ENCODE measurements around the gene NACAD.

The NACAD gene

GRCh38 chr7:45073031-45073785 is 15.6 kb downstream of the NACAD start:
- DNase-seq: no peak

DNA sequence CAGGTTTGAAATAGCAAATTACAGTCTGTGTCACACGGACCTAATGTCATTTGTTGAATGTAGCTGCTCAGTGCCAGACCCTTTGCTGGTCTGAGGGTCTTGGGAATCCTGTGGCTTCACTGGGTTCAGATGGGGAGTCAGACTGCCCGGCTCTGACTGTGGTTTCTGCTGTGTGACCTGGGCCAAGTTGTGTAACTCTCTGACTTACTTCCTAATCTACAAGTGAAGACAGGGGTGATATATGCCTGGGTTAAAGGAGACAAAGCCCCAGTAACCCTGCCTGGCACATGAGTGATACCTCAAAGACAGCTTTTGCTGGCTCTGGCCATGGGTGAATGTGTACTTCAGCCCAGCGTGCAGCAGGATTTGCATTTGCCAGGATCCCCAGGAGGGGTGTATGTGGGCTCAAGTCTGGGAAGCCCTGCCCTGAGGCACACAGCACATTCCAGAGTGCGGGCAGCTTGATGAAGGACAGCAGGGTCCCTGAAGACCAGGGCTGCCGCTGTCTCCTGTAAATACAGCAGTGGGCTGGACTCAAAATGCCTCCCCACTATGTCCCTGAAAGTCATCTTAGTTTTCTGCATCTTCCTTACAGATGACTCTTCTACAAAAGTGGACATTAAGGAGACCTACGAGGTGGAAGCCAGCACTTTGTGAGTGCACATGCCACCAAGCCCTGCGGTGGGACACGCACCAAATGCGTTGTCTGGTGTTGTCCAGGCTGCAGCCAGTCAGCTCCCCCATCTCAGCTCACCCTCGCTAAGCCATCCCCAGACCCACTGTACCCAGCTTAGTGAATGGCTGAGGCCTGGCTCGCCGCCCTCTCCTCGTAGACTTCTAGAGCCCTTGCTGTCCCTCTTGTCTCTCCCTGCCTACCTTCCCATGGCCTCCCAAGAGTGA is 16.4 kb downstream of the NACAD start:
- no peak for DNase-seq

- no peak for DNase-seq
These were observed 17.2 kb downstream of the NACAD start for GRCh38 chr7:45071528-45071927.

DNA sequence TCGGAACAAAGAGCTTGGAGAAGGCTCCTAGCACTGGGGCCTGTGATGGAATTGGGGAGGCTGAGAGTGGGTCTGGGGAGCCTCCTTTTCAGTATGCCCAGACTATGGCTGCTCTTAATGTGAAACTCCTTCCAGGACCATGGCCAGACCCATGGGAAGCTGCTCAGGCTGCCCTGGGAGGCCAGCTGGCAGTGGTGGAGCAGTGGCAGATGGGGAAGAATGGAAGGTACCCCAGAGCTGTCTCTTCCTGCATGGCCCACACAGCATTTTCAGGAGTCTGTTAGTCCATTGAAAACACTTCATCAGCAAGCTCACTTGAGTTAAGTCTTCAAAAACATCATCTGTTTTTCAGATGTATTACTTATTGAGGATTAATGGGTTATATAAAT is 18.5 kb downstream of the NACAD start:
- no peak for DNase-seq

GRCh38 chr7:45069444-45070253 is 19.1 kb downstream of the NACAD start:
- no peak for DNase-seq

- no peak for DNase-seq
These were observed 20.3 kb downstream of the NACAD start for GRCh38 chr7:45068236-45069023.

DNA sequence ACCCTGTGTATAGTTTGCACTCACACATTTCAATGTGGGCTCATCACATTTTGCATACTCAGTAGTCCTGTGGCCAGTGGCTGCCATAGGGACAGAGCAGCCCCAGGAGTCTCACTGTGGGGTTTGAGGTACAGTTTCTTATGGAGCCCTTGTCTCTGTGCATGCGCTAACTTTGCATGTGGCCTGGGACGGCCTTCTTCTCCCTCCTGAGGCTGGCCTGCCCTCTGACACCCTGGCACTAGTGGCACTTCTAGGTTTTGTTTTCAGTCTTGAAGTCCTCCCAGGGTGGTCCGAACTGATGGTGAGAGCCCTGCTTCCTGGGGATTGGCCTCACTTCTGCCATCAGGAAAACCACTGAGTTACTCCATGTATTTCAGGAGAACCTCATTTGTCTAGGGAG is 21.2 kb downstream of the NACAD start:
- no peak for DNase-seq

- no peak for DNase-seq
These were observed 22.4 kb downstream of the NACAD start for GRCh38 chr7:45066409-45066808.

DNA sequence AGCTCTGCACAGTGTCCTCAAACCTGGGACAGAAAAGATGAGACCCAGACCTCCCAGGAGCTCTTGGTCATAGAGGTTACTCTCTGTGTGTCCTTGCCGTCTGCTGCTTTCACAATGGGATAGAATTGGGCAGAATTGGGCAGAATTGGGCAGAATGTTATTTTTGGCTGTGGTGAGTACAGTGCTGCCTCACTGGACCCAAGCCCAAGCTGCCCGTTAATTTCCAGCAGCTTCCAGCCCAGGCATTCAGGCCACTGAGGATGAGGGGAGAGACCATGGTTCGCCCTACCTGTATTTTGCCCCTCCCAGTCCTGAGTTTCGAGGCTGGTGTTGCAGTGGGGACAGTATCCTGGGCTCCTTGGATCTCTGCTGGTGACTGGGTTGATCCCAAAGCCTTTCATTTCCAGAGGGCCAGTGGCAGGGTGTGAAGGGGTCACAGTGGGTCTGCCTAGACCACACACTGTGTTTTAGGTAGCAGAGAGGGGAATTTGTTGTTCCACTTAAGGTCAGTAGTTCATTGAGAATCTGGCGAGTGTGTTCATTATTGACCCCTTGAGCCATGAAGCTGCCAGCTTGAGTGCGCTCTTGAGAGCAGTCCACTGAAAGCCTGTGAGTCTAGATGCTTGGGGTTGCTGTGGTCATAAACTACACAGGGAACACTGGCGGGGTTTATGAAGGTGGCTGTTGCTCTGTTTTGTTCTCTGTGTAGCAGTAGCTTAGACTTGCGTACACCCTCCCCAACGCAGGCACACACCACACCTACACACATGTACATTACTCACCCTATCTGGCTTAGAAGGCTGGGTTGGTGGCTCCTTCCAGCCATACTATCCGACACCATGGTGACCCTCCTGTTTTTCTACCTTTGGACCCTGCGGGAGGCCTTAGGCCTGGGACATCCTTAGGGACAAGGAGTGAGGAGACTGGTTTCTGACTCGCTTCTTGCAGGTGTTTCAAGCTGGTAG is 23.5 kb downstream of the NACAD start:
- DNase-seq: no peak

DNA sequence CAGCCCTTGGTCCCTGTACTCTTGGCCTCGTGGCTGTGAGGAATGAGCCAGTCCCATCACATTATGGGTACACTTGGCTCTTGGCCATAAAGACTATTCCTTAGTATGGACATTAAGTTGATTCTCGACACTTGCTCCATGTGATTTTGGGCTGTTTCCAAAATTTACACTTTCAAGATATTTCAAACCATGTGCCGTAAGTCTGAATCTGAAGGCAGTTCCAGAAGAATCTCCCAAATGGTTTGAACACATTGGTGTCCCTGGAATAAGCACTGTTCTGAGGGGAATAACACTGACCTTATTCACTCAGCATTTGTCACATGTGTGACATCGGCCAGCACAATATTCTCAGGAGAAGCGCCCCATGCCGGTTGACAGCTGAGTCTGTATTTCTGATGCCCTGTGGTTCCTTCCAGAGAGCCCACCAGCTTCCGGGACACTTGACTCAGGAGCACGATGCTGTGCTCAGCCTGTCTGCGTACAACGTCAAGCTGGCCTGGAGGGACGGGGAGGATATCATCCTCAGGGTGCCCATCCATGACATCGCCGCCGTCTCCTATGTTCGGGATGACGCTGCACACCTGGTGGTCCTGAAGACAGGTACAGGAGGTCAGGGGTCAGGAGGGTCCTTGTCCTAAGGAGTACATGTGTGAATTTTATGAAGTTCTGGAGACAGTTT is 24.6 kb downstream of the NACAD start:
- no peak for DNase-seq

- no peak for DNase-seq
These were observed 26.9 kb downstream of the NACAD start for GRCh38 chr7:45061806-45062425.

GRCh38 chr7:45061352-45061751 is 27.4 kb downstream of the NACAD start:
- no peak for DNase-seq

DNA sequence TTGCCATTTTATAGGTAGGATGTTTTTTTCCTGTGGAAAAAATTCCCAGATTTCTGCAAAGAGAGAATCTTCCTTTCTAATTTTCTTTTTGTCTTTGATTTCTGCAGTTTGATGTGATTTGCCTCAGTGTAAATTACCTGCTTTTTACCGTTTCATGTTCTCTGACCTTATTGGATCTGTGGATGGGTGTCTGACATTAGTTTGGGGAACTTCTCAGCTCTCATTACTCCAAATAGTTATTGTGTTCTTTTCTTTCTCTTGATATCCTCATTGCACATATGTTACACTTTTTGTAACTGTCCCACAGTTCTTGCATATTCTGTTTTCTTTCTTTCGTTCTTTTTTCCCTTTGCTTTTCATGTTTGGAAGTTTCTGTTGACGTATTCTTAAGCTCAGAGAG is 28.5 kb downstream of the NACAD start:
- no peak for DNase-seq

DNA sequence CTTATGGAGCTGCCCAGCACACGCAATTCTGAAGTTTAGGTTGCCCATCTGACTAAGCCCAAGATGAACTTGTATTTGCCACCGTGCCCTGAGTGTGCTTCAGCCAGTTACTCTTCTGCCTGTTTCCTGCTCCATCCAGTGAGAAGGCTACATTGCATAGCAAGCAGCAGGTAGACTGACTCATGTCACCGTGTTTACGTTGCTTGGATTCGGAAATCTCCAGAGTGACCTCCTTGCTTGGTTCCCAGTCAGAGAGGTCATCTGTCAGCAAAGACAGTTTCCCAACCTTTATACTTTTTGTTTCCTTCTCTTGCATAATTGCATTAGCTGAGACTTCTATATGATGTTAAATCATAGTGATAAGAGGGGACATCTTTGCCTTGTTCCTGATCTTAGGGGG is 30.9 kb downstream of the NACAD start:
- no peak for DNase-seq

- no peak for DNase-seq
These were observed 33.1 kb downstream of the NACAD start for GRCh38 chr7:45055594-45056219.

GRCh38 chr7:45055016-45055415 is 33.8 kb downstream of the NACAD start:
- no peak for DNase-seq

DNA sequence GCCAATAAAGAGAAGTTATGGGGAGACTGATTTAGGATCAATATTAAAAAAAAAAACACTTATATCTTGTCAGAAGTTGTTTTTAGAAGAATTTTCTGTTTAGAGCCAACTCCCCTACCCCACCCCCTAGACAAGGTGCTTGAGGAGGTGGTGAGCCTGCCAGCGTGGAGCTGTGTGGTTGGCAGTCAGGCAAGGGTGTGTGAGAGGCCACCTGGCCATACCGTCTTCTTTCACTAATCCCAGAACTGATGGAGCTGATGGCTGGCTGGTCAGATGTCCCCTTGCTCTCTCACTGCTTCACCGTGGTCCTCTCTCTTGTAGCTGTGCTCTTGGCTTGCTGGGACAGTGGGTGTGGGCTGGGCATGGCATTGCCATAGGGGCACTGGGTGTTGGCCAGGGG is 34.3 kb downstream of the NACAD start:
- DNase-seq: no peak

DNA sequence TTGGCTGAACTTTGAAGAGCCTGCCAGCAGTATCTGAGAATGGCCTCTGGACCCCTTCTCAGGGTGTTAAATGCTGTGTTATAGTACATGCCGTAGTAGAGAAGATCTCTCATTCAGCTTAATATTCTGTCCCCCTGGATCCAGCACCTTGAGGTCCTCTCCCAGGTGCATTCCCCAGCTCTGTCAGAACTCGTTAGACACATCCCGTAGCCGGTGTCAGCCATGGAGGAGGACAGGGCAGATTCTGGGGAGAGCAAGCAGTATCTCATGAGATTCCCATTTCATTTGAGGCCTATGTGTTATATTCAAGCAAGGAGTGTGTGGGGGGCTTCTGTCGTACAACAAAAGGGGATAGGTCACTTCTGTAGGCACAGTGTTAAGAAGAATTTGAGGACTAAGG is 34.8 kb downstream of the NACAD start:
- DNase-seq: no peak

- DNase-seq: no peak
These were observed 35.4 kb downstream of the NACAD start for GRCh38 chr7:45053401-45053800.

DNA sequence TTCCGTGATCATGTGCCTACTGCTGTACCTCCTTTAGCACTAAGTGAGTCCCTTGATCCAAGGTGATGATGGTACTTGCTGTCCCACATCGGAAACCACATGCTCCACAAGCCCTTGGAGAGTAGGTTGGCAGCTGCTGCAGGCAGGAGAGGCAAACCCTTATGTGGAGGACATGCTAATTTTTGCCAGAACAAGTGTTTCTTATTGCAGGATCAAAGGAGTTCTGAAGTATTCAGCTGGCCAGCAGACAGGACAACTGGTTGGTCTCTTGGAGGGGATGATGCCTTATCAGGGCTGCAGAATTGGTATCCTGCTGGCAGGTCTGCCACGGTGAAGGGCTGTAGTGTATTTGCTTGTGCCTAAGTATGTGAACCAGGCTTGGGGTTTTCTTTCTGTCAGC is 36.8 kb downstream of the NACAD start:
- DNase-seq: no peak
